GM06990 (cell line): ENCODE results near the gene CFAP157.

Experiments used
- DNase-seq: peaks from one replicate; pipeline ENCODE4 v3.0.0-alpha.2; 2011; ENCODE audit not compliant: insufficient read length; ENCODE audit errors: extremely low read depth
- H3K27me3 ChIP-seq: replicated peaks from 2 replicates; pipeline ENCODE4 v1.6.0; 2011; ENCODE audit warnings: low read length; ENCODE audit not compliant: control insufficient read depth, insufficient read depth
- H3K36me3 ChIP-seq: 2 replicates; pipeline ENCODE4 v1.5.1; 2011; ENCODE audit warnings: low read length; ENCODE audit not compliant: control insufficient read depth, insufficient read depth
- H3K4me3 ChIP-seq: replicated peaks from 2 replicates; pipeline ENCODE4 v1.5.1; 2011; ENCODE audit warnings: low read depth, mild to moderate bottlenecking, control low read depth, low read length
- CTCF ChIP-seq: IDR thresholded peaks from 2 replicates; pipeline ENCODE4 v1.5.1; 2011; ENCODE audit warnings: low read length, control low read depth, mild to moderate bottlenecking, inconsistent platforms; ENCODE audit not compliant: insufficient read depth, poor library complexity, severe bottlenecking

Gene CFAP157

GRCh38 chr9:127723013-127723412 is 16.2 kb downstream of the CFAP157 start:
- Histone ChIP-seq H3K36me3 (no peaks in the 10 kb centered on the region), H3K4me3 (no peak overlapping the region), H3K27me3 (no peaks in the 10 kb centered on the region)
- TF ChIP-seq CTCF: no peak
- DNase-seq: no peak

- TF ChIP-seq CTCF: no peak
- Histone ChIP-seq H3K4me3 (no peak overlapping the region), H3K36me3 (no peaks in the 10 kb centered on the region), H3K27me3 (no peaks in the 10 kb centered on the region)
- DNase-seq: no peak
Observed at GRCh38 chr9:127723444-127723843, 16.7 kb downstream of the CFAP157 start.

GRCh38 chr9:127724012-127724411 is 17.2 kb downstream of the CFAP157 start:
- Histone ChIP-seq H3K4me3 (no peak overlapping the region), H3K27me3 (no peaks in the 10 kb centered on the region), H3K36me3 (no peaks in the 10 kb centered on the region)
- DNase-seq: no peak
- TF ChIP-seq CTCF: no peak

GRCh38 chr9:127726871-127727270 is 20.1 kb downstream of the CFAP157 start:
- Histone ChIP-seq H3K4me3 (no peak overlapping the region), H3K36me3 (peaks cover 2% of the 10 kb centered on the region; the same call in 1 of the 2 replicates), H3K27me3 (no peaks in the 10 kb centered on the region)
- TF ChIP-seq CTCF: no peak
- DNase-seq: no peak

GRCh38 chr9:127728808-127729207 is 22.0 kb downstream of the CFAP157 start:
- peaks cover 2% of the 10 kb centered on the region; the same call in 1 of the 2 replicates for H3K36me3 ChIP-seq
- H3K4me3 ChIP-seq: no peak overlapping the region
- no peaks in the 10 kb centered on the region for H3K27me3 ChIP-seq
- TF ChIP-seq CTCF: no peak
- DNase-seq: no peak
